Stimulated activated CD4-positive, alpha-beta T cell treated with anti-CD3 and anti-CD28 coated beads, TNF-alpha, amount 100 ng/mL, for 4 hours (primary cell): ENCODE measurements around the gene TBC1D22A.

Experiments used
- DNase-seq, 3 experiments: peaks; one replicate each; pipeline ENCODE4 v3.0.0-alpha.2; 2020; ENCODE audit warnings: low read depth in 3 of 3

The TBC1D22A gene

DNA sequence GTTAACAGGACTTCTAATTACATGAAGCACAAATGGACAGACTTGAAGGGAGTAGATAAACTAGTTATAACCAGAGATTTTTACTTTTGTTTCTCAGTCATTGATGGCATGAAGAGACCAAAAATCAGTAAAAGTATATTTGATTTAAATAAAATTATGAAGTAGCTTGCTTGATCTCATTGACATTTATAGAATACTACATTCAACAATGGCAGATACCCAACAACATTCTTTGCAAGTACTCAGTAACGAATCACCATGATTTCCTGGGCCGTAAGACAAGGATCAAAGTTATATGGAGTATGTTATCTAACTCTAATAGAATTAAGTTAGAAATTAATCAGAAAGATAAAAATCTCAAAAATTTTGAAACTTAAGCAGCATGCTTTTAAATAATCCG is 317.6 kb downstream of the TBC1D22A start:
- DNase-seq, result no peak

DNA sequence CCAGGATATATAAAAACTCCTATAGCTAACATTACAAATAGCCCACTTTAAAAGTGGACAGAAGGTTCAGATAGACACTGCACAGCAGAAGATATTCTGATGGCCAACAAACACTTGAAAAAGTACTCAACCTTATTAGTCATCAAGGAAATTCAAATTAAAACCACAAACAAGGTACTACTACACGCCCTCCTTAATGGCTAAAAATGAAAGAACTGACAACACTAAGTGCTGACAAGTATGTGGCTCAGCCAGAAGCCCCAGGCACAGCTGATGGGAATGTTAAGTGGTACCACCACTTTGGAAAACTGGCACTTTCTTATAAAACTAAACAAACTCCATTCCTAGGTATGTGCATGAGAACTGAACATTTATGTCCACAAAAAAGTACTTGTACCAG is 320.1 kb downstream of the TBC1D22A start:
- no peak for DNase-seq

DNA sequence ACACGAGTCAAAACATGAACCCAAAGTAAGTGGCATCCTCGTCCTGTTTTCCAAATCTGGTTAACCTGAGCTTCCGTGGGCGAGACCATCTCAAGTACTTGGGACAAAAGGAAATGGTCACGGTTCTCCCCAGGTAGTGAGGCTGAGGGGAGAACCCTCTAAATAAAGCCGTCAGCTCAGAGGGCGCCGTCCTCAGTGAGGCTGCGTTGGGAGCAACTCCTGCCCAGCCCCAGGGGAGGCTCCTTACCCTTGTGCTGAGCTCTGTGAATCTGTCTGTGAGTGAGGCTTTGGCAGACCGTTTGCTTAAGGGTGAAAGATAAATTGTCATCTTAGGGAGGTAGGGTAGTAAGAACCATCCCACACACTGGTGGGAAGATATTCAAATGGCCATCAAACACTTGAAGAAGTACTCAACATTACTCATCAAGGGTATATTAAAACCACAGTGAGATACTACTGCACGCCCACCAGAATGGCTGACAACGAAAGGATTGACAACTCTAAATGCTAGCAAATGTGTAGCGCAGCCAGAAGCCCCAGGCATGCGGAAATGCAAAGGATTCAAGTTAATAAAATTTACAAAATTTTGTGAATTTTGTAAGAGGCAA is 321.0 kb downstream of the TBC1D22A start:
- no peak for DNase-seq

DNA sequence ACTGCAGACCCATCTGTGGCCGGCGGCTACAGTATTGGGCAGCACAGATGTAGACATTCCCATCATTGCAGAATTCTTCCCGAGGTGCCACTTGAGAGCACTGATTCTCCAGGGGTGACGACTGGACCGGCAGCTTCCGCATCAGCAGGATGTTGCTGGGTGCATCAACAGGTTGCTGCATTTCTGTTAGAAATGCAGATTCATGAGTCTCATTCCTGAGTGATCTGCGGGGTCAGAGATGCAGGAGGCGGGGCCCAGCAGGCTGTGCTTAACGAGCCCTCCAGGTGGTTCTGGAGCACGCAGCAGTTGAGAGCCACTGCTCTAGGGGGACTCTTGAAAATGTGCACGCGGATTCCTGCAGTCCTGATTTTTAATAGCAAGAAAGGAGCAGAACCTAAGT is 321.8 kb downstream of the TBC1D22A start:
- DNase-seq, result no peak

DNA sequence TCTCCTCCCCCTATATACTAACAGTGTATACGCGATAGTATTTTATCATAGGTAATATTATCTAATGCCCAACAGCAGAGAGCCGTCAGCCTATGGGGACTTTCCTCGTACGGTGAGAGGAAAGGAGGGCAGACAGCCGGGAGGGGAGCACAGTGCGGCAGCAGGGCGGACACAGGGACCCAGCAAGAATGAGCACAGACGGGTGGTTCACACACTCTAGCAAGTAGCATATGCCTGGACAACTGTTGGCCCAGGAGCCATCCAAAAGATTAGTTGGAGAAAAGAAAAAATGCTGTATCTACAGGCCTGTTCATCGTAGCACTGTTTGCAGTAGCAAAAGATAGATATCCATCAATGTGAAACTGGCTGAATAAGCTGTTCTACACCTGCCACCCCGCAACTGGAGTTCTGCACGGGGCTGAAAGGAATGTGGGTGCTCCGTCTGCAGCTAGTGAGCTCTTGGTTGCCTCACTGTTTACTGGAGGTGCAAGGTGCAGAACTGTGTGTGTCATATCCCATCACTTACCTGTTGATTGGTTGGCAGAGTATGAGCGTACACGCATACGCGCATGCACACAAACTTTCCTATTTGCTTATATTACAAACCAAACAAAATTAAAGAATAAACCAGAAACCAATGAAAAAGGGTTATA is 324.3 kb downstream of the TBC1D22A start:
- DNase-seq, result no peak

DNA sequence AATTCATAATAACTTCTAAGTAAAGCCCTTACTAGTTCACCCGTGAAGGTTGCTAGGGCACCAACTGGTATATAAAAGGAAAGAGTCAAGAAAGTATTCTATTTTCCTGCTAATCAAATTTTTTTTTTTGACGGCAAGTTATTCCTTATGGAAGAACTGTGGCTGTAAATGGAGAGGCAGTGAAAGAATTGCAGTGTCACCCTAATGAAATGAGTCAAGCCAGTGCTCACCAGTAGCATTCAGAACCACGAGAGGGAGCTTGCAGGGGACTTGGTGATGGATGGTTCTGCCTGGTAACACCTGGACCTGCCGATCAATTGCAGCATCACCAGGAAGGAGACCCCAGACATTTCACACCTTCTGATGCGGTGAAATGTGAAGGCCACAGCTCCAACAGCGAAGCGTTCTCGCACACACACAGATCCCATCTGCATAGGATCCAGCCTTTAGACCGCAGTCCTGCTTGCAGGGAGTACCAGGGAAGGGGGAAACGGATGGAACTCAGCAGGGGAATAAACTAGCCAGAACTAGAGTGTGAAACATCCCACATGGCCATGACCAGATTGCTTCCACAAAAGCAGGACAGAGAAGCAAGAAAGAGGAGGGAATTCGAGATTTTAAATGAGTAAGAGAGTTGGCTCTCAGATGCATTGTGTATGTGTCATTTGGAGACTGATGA is 326.2 kb downstream of the TBC1D22A start:
- DNase-seq, result no peak

DNA sequence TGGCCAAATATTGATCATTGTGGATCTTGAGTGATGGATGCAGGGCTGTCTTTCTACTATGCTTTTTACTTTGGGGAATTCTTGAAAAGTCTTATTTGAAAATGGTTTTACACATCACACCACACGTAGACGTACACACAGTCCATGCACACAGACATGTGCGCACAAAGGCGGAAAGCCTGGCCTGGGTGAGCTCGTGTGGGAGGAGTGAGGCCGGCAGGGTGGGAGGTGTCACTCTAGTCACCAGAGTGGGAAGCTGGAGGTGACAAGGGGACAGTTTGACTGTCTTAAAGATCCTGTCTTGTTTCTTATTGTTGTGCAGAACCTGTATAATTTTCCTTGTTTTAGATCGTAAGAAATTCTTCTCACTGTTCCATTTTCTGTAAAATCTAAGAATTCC is 326.9 kb downstream of the TBC1D22A start:
- no peak for DNase-seq

DNA sequence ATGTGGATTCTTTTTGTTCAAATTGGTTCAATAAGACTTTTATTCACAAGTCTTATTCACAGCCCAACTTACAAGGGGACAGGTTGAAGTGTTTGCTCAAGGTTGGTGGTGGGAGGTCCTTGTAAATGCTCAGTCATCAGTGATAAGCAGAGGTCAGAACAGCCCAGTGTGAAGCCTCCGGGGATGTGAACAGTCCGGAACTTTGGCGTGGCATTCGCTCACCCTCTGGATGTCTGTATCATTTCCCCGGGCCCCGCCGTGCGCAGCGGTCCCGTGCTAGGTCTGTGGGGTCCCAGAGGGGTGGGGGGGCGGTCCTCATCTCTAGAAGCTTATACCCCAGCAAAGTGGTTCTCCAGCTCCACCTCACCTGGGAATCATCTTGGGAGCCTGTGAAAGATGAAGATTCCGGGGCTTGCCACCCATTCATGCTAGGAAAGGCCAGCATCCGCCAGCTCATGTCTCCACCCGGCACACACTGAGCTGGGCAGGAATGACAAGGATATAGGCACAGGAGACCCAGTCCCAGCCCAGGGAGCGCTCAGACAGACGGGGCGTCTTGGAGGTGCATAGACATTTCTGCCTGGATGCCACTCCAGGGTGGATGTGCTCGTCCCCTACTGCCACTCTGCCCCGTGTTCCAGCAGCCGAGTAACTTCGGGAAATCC is 327.5 kb downstream of the TBC1D22A start:
- no peak for DNase-seq

DNA sequence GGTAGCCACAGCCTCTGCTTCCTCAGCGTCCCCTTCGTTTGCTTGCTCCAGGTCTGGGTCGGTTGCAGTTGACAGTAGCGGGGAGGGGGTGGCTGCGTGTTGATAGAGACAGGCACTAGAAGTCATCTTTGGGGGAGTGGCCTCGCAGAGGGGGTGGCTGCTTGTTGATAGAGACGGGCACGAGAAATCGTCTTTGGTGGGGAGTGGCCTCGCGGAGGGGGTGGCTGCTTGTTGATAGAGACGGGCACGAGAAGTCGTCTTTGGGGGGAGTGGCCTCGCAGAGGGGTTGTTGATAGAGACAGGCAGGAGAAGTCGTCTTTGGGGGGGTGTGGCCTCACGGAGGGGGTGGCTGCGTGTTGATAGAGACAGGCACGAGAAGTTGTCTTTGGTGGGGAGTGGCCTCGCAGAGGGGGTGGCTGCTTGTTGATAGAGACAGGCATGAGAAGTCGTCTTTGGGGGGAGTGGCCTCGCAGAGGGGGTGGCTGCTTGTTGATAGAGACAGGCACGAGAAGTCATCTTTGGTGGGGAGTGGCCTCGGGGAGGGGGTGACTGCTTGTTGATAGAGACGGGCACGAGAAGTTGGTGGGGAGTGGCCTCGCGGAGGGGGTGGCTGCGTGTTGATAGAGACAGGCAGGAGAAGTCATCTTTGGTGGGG is 328.3 kb downstream of the TBC1D22A start:
- no peak for DNase-seq

DNA sequence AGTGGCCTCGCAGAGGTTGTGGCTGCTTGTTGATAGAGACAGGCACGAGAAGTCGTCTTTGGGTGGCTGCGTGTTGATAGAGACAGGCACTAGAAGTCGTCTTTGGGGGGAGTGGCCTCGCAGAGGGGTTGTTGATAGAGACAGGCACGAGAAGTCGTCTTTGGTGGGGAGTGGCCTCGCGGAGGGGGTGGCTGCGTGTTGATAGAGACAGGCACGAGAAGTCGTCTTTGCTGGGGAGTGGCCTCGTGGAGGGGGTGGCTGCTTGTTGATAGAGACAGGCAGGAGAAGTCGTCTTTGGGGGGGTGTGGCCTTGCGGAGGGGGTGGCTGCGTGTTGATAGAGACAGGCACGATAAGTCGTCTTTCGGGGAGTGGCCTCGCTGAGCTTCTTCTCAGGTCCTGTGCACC is 328.8 kb downstream of the TBC1D22A start:
- no peak for DNase-seq

DNA sequence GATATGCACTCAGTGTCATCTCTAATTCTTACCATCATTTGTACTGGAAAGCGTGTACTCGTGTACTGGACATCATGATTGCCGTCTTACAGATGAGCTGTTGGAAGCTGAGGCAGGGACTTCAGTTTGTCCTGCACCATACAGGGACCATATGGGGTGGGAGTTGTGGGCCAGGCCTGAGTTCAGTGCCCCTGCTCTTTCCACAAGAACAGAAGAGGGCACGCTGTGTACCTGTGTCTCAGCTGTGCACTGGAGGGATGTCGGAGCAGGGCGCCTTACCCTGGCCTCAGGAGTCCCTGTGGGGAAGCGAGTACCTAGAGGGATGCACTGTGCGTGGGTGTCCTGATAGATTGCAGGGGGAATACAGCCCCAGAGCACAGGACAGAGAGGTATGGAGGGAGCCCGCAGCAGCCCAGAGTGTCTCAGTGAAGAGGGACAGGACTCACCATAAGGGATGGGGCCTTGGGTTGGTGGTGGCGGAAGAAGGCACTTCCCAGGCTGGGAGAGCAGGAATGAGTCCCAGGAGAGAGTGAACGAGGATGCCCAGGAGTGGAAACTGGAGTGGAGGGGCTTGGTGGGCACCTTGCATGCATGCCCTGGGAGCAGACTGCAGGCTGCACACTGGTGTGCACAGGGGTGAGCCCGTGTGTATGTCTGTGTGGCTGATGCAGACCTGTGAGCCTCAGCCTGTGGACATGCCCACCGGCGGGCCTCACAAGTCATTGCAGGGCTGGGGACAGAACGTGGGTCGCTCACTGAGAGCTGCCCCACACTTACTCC is 329.7 kb downstream of the TBC1D22A start:
- no peak for DNase-seq

DNA sequence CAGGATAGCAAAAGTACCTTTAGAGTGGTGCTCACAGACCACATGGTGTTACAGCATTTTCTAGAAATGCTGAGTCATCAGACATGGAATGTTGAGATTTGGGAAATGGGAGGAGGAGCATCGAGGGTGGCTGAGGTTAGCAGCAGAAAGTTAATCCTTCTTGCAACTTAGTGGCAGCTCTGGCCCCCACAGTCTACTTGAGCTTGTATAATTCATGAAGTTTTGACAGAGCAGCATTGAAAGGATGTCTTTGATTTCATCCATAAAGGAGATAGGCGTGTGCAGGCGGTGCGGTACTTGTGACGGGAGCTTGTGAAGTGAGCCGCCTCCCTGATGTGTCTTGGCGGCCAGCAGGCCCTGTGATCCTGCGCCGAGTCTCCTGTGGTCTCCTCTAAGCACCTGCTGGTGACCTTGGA is 330.5 kb downstream of the TBC1D22A start:
- DNase-seq, result no peak

DNA sequence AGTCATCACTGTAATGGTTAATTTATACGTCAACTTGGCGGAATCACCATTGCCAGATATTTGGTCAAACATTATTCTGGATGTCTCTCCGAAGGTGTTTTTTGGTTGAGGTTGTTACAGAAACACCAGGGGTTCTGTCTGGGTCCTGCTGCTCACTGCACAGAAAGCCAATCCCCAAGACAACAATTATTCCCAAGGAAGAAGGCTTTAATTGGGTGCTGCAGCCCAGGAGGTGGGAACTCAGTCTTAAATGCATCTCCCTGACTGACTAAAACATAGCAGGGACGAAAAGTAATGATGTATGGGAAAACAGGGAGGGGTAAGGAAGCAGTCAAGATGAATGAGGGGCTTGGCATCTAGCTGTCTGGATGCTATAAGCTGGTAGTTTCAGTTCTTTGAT is 331.3 kb downstream of the TBC1D22A start:
- DNase-seq, result no peak

DNA sequence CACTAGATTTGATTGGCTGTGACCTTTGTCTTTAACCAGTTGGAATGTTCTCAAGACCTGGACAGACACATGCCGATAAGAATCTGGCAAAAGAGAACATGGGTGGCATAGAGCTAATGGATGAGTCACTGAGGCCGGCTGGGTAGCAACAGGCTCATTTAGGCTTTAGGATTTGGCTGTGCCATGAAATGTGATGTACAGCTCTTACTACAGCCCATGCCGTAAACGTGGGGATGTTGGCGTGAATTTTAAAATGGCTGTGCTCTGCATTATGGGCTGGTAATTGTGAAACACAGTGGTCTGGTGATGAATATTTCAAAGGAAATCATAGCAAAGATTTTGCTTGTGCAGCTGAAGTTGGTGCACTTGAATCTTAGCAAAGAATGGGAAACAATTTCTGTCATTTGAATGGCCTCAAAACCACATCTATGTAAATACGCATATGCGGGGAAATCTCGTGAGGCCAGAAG is 332.4 kb downstream of the TBC1D22A start:
- no peak for DNase-seq

DNA sequence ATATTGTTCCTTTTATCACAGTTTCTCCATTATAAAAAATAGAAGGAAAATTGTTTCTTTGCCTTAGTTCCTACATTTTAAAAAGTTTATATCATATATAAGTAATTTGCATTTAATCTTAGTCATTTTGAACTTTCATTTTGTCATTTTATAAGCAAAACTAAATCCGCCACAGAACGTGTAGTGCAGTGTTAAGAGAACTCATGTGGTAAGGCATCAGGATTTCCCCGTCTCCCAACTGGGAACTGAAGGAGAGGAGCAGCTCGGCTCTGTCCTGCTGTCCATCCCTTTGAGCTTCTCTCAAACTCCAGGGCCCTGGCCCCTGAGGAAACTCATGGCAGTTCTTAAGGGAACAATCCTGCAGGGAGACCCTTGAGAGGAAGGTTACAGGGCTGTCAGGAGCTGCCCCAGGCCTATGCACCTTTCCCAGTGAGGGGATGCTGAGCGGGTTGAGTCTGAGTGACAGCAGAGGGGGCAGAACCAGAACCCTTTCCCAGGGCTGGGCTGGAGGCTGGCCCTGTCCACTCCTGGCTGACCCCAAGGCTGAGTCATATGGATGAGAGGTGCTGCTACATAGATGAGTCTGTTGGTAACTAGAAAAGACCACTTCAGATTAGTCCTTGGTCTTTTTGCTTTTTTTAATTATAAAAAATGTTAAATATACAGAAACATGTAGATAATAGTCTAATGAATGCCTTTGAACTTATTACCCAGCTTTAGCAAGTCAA is 333.1 kb downstream of the TBC1D22A start:
- no peak for DNase-seq

DNA sequence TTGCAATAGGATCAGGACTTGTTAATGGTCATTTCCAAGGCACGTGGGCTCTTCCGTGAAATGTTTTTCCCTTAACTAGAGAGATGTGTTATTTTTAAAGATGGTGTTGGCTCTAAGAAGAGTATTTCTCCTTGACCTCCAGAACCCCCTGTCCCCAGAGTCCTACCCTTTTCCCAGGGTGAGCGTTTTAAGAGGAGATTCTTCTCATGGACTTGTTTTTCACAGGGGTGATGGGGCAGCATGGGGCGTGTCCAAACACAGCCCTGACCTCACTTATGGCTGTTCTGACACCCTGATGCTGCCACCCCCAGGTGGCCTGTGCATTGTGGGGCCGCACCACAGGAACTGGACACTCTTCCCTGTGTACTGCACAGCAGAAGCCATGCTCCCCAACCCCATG is 335.7 kb downstream of the TBC1D22A start:
- DNase-seq, result no peak

DNA sequence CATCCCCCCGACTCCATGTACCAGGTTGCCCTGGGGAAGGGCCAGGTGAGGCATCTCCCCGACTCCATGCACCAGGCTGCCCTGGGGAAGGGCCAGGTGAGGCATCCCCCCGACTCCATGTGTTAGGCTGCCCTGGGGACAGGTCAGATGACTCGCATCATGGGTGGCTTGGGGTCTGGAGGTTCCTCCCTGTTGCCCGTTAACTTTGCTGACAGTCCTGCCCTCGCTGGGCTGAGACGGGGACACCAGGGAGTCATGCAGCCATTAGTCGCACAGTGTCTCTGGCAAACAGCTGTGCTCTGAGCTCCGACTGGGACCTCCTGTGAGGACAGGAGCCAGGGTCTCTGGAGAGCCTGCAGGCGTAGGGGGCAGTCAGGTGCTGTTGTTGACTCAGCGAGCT is 336.1 kb downstream of the TBC1D22A start:
- no peak for DNase-seq

DNA sequence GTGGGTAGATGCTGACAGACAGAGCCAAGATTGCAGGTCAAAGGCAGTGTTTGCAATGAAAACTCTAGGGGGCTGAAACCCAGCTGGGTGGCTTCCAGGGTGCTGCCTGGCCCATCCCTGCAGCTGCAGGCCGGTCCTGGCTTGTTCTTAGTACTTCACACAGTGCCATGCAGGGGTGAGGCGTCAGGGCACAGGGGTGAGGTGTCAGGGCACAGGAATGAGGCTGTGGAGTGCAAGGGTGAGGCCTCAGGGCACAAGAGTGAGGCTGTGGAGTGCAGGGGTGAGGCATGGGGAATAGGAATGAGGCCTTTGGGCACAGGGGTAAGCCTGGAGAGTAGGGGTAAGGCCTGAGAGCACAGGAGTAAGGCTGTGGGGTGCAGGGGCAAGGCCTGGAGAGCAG is 337.6 kb downstream of the TBC1D22A start:
- DNase-seq, result no peak

DNA sequence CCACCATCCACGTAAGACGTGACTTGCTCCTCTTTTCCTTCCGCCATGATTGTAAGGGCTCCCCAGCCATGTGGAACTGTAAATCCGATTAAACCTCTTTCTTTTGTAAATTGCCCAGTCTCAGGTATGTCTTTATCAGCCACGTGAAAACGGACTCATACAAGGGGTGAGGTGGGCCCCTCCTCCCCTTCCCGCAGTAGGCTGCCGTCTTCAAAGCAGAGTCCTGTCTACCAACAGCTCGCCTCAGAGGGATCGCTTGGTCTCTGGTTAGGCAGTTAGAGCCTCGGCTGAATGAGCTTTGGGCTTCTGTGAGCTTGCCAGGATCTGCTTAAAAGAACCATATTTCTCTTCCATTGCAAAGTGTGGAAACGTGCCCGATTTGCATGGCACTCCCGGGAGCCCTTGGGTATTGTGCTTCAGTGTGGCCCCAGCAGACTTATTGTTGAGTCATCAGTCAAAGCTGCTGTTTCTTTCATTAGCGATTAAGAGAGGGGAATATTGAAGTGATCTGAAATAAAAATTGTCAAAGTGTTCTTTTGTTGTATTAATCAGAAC is 338.3 kb downstream of the TBC1D22A start:
- DNase-seq, result no peak

DNA sequence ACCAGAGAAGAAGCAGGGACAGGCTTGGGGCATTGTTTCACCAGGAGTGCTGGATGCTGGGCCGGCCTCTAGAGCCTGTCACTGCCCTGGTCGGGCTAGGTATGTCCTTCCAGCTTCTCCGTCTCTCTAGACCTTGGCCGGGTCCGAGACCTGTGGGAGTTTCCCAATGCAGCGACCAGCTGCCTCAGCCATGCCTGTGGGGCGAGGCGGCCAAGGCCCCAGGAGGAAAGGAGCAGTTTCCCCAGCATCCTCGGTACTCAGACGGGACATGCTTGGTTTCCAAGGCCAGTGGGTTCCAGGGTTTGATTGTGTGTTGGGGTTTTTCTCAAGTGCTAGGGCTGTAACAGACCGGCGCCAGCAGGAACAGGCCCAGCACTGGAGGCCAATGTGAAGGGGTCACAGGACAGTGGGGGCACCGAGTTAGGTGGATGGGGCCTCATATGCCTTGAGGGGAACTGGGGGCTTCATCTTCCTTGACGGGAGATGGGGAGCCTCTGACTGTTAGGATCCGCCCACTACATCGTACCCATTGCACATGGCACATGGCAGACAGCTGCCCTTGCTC is 339.0 kb downstream of the TBC1D22A start:
- no peak for DNase-seq
